ENCODE measurements around the gene PCK1. TPM values are rescaled to one million over a fixed set of nuclear protein-coding genes. Genes with fewer than 3 reads are reported as not detected.

PCK1 gene
- total RNA-seq, 1 donor from 2014 or later, result not detected

DNA sequence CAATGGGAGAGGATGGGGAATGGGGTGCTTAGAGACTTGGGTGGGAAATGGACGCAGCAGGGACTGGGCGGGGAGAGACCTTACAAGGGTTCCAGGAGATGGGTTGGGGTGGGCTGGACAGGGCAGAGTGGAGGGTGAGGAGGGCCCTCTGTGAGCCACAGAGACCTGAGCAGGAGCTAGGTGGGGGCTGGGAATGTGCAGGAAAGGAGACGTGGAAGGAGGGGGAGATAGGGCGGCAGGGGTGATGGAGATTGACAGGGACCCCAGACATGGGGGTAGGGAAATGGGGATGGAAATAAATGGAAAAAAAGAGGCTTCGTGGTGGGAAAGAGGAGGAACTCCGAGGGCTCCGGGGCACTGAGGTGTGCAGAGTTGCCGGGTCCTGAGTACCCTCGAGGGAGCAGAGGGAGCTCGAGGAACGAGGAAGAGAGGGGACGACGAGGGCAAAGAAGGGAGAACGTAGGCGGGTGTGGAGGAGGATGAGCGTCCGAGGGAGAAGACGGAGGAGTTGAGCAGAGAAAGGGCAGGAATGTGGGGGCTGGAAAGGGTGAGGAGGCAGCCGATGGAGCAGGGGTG is 33.9 kb upstream of the PCK1 start:
- Mint-ChIP-seq H3K36me3 (ENCODE audit: low read depth) (no peaks in the 10 kb centered on the region), H3K4me3 (ENCODE audit: low read depth) (no peak overlapping the region), H3K27ac (no peak overlapping the region), H3K27me3 (ENCODE audit: low read depth) (peaks cover 6% of the 10 kb centered on the region), H3K4me1 (ENCODE audit: low read depth) (peaks cover 9% of the 10 kb centered on the region), H3K9me3 (no peaks in the 10 kb centered on the region)
- no peak for DNase-seq (ENCODE audit: low spot score)
- intact Hi-C loops (cut with micrococcal nuclease), result no loop called here

DNA sequence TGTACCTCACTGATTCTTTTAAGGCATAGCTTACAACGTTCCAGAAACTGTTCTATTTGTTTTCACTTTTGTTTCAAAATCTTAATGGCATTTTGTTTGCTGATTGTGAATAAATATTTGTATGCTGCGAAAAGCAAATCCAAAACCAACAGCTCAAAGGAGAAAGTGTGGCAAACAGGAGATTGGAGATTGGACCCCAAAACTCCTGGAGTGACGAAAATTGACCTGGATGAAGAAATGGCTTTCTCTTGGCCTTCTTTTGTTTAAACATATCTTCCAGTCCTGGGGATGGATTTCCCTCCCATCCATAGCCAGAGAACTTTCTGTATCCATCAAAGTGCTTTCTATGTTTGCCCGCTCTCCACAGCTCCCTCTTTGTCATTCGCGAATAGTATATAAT is 33.2 kb upstream of the PCK1 start:
- Mint-ChIP-seq H3K9me3 (no peaks in the 10 kb centered on the region), H3K27ac (no peak overlapping the region), H3K27me3 (ENCODE audit: low read depth) (peaks cover 6% of the 10 kb centered on the region), H3K4me1 (ENCODE audit: low read depth) (peaks cover 6% of the 10 kb centered on the region), H3K36me3 (ENCODE audit: low read depth) (no peaks in the 10 kb centered on the region), H3K4me3 (ENCODE audit: low read depth) (no peak overlapping the region)
- DNase-seq (ENCODE audit: low spot score), result no peak
- intact Hi-C loops (cut with micrococcal nuclease), result no loop called here

GRCh38 chr20:57528148-57528547 is 32.8 kb upstream of the PCK1 start:
- Mint-ChIP-seq H3K36me3 (ENCODE audit: low read depth) (no peaks in the 10 kb centered on the region), H3K27ac (no peak overlapping the region), H3K9me3 (no peaks in the 10 kb centered on the region), H3K27me3 (ENCODE audit: low read depth) (peaks cover 6% of the 10 kb centered on the region), H3K4me1 (ENCODE audit: low read depth) (peaks cover 1% of the 10 kb centered on the region), H3K4me3 (ENCODE audit: low read depth) (no peak overlapping the region)
- intact Hi-C loops (cut with micrococcal nuclease), result no loop called here
- no peak for DNase-seq (ENCODE audit: low spot score)

DNA sequence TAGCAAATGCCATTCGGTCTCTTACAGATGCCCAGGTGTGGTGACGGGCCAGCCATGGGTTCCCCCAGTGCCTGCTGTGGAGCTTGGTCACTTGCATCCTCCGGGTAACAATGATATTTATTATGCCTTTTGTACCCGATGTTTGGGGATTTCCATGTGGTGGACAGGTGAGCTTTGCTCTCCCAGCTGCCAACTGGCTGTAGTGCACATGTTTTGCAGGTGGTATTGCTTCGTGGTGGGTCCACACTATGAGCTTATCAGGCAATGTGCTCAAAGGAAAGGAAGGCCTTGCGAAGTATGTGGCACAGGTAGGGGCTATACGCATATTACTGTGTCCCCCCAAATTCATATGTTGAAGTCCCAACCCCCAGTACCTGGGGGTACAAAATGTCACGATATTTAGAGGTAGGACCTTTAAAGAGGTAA is 31.7 kb upstream of the PCK1 start:
- H3K4me1 Mint-ChIP-seq (ENCODE audit: low read depth), result no peaks in the 10 kb centered on the region
- no peak for DNase-seq (ENCODE audit: low spot score)
- H3K27ac Mint-ChIP-seq, result no peak overlapping the region
- intact Hi-C loops (cut with micrococcal nuclease), result no loop called here
- H3K4me3 Mint-ChIP-seq (ENCODE audit: low read depth), result no peak overlapping the region
- peaks cover 6% of the 10 kb centered on the region for H3K27me3 Mint-ChIP-seq (ENCODE audit: low read depth)
- H3K36me3 Mint-ChIP-seq (ENCODE audit: low read depth), result no peaks in the 10 kb centered on the region
- no peaks in the 10 kb centered on the region for H3K9me3 Mint-ChIP-seq

DNA sequence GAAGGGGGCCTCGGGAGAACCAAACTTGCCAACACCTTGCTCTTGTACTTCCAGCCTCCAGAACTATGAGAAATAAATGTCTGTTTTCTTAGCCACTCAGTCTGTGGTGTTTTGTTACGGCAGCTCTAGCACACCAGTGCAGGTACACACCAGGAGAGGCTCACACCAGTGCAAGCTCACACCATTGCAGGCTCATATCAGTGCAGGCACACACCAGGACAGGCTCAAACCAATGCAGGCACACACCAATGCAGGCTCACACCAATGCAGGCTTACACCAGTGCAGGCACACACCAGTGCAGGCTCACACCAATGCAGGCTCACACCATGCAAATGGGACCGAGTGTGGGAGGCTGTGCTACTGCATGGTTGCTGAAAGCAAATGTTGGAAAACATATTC is 31.1 kb upstream of the PCK1 start:
- DNase-seq (ENCODE audit: low spot score), result no peak
- Mint-ChIP-seq H3K27me3 (ENCODE audit: low read depth) (peaks cover 6% of the 10 kb centered on the region), H3K9me3 (no peaks in the 10 kb centered on the region), H3K4me1 (ENCODE audit: low read depth) (no peaks in the 10 kb centered on the region), H3K36me3 (ENCODE audit: low read depth) (no peaks in the 10 kb centered on the region), H3K27ac (no peak overlapping the region), H3K4me3 (ENCODE audit: low read depth) (no peak overlapping the region)
- intact Hi-C loops (cut with micrococcal nuclease), result no loop called here

GRCh38 chr20:57530327-57530981 is 30.5 kb upstream of the PCK1 start:
- no peak overlapping the region for H3K4me3 Mint-ChIP-seq (ENCODE audit: low read depth)
- H3K36me3 Mint-ChIP-seq (ENCODE audit: low read depth), result no peaks in the 10 kb centered on the region
- H3K27me3 Mint-ChIP-seq (ENCODE audit: low read depth), result peaks cover 8% of the 10 kb centered on the region
- no peak overlapping the region for H3K27ac Mint-ChIP-seq
- H3K4me1 Mint-ChIP-seq (ENCODE audit: low read depth), result no peaks in the 10 kb centered on the region
- intact Hi-C loops (cut with micrococcal nuclease), result no loop called here
- no peak for DNase-seq (ENCODE audit: low spot score)
- H3K9me3 Mint-ChIP-seq, result no peaks in the 10 kb centered on the region

DNA sequence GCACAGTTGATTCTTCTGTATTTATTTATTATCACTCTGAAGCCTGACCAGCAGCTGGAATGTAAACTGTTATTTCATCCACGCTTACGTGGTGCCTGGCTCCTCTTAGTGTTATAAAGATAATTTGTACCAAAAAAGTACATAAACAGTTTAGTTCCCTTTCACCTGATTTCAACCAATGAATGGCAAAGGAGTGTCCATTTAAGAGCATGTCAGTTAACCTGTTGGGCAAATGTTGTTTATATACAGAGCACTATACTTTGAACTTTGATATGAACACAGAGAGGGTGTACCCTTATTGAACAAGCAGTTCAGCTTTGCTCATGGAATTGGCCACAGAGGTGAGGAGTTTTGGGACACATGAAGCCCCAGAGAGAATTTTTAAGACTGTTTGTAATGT is 28.8 kb upstream of the PCK1 start:
- H3K27me3 Mint-ChIP-seq (ENCODE audit: low read depth), result peaks cover 12% of the 10 kb centered on the region
- H3K9me3 Mint-ChIP-seq, result no peaks in the 10 kb centered on the region
- no peak overlapping the region for H3K27ac Mint-ChIP-seq
- intact Hi-C loops (cut with micrococcal nuclease), result no loop called here
- DNase-seq (ENCODE audit: low spot score), result no peak
- H3K4me3 Mint-ChIP-seq (ENCODE audit: low read depth), result no peak overlapping the region
- no peaks in the 10 kb centered on the region for H3K36me3 Mint-ChIP-seq (ENCODE audit: low read depth)
- H3K4me1 Mint-ChIP-seq (ENCODE audit: low read depth), result no peaks in the 10 kb centered on the region

DNA sequence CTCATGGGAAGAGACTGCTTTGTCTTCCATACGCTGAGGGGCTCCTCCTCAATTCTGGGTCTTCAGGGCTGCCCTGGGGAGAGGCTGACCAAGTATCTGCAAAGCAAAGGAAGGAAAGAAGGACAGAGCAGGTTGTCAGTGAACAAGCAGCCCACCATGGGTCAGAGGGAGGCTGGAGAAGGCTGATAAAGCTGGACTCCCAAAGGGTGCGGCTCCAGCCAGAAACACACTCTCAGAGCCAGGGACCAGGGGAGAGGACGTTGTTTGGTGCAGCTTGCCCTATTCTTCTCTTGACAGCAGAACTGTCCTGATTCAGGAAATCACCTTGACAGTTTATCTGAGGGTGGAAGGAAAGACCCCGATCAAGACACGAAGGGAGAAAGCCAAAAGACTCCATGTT is 25.6 kb upstream of the PCK1 start:
- Mint-ChIP-seq H3K36me3 (ENCODE audit: low read depth) (no peaks in the 10 kb centered on the region), H3K27me3 (ENCODE audit: low read depth) (peaks cover 17% of the 10 kb centered on the region), H3K4me1 (ENCODE audit: low read depth) (no peaks in the 10 kb centered on the region), H3K27ac (no peak overlapping the region), H3K9me3 (no peaks in the 10 kb centered on the region), H3K4me3 (ENCODE audit: low read depth) (no peak overlapping the region)
- no peak for DNase-seq (ENCODE audit: low spot score)
- intact Hi-C loops (cut with micrococcal nuclease), result no loop called here

DNA sequence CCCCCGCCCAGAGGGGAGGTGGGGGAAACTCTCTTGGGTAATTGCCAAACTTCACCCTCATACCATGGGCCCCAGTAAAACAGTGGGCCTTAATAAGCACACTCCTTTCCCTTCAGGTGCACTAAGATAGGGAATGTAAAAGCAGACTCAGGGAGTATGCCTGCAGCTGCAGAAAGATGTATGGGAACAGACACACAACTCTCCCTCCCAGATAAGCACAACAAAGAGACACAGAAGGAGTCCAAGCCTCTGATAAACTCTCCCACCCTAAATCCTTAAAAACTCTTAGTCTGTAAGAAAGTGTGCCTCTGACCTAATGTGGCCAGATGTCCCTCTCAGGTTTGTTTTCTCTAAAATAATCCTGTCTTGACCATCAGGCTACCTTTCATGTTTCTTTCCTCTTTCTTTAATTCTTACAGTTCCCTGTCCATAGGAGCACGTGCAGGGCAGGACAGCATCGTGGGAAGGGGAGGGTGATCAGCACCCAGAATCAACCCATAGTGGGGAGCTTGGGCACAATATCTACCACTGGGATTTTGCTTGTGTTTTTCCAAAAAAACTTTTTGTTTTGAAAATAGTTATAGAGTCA is 24.7 kb upstream of the PCK1 start:
- Mint-ChIP-seq H3K27ac (no peak overlapping the region), H3K9me3 (no peaks in the 10 kb centered on the region), H3K4me1 (ENCODE audit: low read depth) (no peaks in the 10 kb centered on the region), H3K27me3 (ENCODE audit: low read depth) (peaks cover 16% of the 10 kb centered on the region), H3K4me3 (ENCODE audit: low read depth) (no peak overlapping the region), H3K36me3 (ENCODE audit: low read depth) (no peaks in the 10 kb centered on the region)
- DNase-seq (ENCODE audit: low spot score), result no peak
- intact Hi-C loops (cut with micrococcal nuclease), result no loop called here

- Mint-ChIP-seq H3K36me3 (ENCODE audit: low read depth) (no peaks in the 10 kb centered on the region), H3K4me3 (ENCODE audit: low read depth) (no peak overlapping the region), H3K9me3 (no peaks in the 10 kb centered on the region), H3K4me1 (ENCODE audit: low read depth) (no peaks in the 10 kb centered on the region), H3K27me3 (ENCODE audit: low read depth) (peaks cover 15% of the 10 kb centered on the region), H3K27ac (no peak overlapping the region)
- intact Hi-C loops (cut with micrococcal nuclease), result no loop called here
- no peak for DNase-seq (ENCODE audit: low spot score)
Observed at GRCh38 chr20:57536771-57537724, 23.9 kb upstream of the PCK1 start.

DNA sequence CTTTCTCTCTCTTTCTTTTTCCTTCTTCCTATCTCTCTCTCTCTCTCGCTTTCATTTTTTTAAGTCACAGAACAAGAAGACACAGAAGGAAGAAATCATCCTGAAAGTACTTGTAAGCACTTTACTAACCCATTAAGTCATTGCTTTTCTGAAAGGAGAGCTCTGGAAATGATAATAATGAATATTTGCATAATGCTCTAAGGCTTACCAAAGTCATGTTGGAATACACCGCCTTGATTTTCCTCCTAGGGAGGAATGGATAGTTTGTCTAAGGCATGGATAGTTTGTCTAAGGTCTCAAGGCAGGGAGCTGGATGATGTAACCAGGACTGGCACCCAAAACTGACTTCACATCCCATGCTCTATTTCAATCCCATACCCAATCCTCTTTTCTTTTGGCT is 23.1 kb upstream of the PCK1 start:
- Mint-ChIP-seq H3K27ac (no peak overlapping the region), H3K4me3 (ENCODE audit: low read depth) (no peak overlapping the region), H3K4me1 (ENCODE audit: low read depth) (no peaks in the 10 kb centered on the region), H3K36me3 (ENCODE audit: low read depth) (no peaks in the 10 kb centered on the region), H3K27me3 (ENCODE audit: low read depth) (peaks cover 15% of the 10 kb centered on the region), H3K9me3 (no peaks in the 10 kb centered on the region)
- no peak for DNase-seq (ENCODE audit: low spot score)
- intact Hi-C loops (cut with micrococcal nuclease), result no loop called here

- Mint-ChIP-seq H3K27me3 (ENCODE audit: low read depth) (peaks cover 20% of the 10 kb centered on the region), H3K4me1 (ENCODE audit: low read depth) (no peaks in the 10 kb centered on the region), H3K9me3 (no peaks in the 10 kb centered on the region), H3K36me3 (ENCODE audit: low read depth) (no peaks in the 10 kb centered on the region), H3K27ac (no peak overlapping the region), H3K4me3 (ENCODE audit: low read depth) (no peak overlapping the region)
- no peak for DNase-seq (ENCODE audit: low spot score)
- intact Hi-C loops (cut with micrococcal nuclease), result no loop called here
Observed at GRCh38 chr20:57539889-57540288, 21.0 kb upstream of the PCK1 start.
